GM21825 (cell line): Measurements from ENCODE around the gene CD209.
A peak's percentile ranks its signal among the peaks of the same experiment; 100 is the strongest.

Experiments
- ATAC-seq: cut with Tn5 transposase; IDR thresholded peaks from one replicate; pipeline ENCODE4 v1.9.1; 2021; ENCODE audit warnings: mild to moderate bottlenecking, moderate library complexity; ENCODE audit not compliant: unreplicated experiment

CD209 gene

DNA sequence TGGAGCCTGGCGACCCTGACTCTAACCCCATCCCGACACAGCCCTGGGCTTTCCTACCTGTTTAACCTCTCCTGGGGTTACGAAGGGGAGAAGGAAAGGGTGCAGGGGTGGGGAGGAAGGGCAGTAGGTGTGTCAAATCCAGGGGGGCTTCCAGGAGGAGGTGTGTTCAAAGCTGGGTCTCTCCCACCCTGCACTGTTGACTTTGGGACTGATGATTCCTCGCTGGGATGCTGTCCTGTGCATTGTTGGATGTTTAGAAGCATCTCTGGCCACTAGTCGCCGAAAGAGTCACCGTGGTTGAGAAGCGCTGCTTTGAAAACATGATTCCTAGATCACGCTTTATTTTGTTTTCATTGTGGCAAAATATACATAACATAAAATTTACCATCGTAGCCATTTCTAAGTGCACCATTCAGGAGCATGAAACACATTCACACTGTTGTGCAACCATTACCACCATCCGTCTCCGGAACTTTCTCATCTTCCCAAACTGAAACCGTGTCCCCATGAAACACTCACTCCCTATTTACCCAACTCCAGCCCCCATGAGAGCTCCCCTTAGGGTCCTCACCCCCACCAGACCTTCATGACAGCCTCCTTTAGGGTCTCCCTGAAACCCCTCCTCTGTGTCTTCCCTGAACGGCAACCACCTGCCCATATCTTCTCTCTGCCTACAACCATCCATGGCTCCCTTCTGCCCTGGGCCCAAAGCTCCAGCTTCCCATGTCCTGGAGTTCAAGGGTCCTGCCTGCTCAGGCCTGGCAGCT lies 41.0 kb downstream of the CD209 start:
- ATAC-seq: no peak

DNA sequence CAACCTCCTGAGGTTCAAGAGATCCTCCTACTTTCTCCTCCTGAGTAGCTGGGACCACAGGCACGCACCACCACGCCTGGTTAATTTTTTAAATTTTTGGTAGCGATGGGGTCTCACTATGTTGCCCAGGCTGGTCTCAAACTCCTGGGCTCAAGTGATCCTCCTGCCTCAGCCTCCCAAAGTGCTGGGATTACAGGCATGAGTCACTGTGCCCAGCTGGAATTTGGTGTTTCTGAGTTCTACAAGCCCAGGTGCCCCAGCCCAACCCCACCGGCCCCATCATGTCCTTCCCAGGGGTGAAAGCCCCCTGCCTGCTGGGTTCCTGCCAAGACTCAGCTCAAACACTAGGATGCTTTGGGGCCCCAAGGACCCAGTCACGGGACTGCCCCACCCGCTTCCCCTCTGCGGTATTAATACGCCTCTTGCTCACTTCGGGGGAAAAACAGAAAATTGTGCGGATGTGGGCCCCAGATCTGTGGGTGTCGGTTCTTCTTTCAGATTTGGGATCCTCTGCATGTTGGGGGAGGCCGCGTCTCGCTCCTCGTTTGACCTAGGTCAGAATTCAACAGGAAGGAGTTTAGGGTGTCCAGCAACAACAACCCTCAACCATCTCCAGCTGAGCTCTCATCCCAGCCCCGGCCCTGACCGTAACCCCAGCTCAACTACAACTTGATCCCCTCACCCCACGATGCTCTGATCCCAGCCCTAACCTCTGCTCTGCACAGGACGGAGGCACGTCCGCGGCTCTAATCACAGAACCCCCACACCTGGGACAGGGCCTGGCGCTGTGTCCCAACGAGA lies 41.7 kb downstream of the CD209 start:
- peak; percentile 47 for ATAC-seq

DNA sequence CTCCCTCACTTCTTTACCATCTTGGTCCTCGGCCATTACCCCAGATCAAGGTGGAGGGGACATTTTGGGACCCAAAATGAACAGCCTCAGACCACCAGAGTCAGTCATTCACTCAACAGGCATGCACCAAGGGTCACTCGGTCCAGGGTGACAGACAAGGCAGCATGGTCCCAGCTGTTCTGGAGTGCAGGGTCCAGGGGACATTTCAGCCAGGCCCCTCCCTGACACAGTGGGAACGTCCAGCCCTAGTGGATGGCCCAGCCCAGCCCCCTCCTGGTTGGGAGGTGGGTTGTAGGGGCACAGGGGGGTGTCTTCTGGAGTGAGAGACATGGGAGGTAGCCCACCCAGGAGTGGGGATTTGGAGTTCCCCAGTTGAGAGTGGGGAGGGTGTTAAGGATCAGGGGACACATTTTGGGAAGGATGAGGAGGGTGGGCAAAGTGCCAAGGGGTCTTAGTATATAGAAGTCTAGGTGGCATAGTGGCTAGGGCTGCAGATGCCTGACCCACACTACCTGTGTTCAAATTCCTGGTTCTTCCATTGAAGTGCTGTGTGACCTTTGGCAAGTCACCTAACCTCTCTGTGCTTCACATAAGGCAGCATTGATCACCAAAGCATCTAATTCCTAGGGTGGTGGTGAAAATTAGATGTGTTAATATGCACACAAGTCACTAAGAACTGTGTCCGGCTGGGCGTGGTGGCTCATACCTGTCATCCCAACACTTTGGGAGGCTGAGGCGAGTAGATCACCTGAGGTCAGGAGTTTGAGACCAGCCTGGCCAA lies 42.9 kb downstream of the CD209 start:
- ATAC-seq: no peak

DNA sequence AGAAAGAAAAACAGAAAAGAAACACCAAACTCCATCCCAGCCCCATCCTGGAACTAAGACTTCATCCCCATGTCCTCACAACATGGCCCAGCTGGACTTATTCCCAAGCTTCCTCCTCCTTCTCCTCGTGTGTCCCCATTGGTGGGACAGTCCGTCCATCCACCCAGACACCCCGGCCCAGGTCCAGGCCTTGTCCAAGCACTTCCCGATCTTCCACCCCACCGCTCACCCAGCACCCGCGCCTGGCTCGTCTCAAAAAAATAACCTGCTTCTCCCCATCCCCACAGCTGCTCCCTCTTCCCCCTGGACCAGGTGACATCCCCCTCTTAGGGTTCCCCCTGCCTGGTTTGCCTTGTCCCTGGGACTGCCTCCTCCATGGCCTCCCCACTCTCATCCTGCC lies 44.0 kb downstream of the CD209 start:
- ATAC-seq: no peak

DNA sequence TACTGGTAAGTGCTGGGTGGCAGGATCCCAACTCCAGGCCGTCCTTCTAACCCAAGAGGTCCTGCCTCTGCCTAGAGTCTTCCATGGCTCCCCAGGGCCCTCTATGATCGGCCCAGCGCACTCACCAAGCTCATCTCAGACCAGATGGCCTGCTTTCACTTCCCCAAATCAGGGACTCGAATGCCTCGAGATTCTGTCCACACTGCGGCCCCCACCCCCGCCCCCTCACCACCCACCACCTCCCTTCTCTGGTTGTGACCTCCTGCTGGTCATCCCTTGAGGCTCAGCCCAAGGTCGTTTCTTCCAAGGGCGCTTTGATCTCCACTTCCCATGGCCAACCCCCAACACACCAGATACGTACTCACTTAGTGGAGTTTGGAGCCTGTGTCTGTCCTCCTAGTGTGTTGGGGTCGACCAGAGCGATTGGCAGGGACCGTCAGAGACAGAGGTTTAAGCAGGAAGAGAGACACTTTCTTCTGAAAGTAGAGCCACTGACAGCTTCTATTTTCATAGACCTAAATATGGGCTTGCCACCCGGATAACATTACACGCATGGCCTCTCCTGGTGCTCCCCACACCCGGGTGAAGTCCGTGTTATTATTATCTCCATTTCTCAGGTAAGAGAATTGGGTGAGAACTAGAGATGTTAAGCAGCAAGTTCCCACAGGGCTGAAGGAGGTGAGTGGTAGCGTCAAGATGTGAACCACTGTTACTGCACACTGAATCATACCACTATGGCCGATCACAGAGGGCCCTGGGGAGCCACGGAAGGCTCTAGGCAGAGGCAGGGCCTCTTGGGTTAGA lies 45.5 kb downstream of the CD209 start, which contains the start of gene FCER2:
FCER2 (minus strand) TSS at position 478 of the 804 bp plus-strand sequence. CDS start 2,371 bp downstream, outside the sequence.
- ATAC-seq: peak; percentile 37

DNA sequence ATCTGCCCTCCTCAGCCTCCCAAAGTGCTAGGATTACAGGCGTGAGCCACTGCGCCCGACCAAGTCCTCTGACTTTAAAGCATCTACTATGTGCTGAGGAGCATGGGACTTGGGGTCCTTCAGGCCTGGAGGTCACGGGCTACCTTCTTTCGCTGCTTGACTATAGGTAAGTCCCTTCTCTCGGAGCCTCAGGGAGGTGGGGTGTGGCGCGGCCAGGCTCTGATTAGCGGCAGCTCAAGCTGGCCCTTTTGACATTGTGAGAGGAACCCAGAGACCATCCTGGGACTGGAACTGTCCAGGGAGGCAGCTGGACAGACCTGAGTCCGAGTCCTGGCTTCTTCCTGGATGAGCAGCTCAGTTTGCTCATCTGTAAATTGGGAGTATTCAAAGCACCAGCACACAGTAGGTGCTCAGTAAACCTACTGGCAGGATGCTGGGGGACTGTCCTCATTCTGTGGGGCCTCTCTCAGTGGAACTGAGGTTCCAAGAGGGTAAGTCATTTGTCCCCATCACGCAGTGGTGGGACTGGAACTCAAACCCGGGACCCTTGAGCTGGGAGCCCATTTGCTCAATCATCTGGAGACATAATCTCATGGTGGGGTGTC lies 46.2 kb downstream of the CD209 start:
- no peak for ATAC-seq

DNA sequence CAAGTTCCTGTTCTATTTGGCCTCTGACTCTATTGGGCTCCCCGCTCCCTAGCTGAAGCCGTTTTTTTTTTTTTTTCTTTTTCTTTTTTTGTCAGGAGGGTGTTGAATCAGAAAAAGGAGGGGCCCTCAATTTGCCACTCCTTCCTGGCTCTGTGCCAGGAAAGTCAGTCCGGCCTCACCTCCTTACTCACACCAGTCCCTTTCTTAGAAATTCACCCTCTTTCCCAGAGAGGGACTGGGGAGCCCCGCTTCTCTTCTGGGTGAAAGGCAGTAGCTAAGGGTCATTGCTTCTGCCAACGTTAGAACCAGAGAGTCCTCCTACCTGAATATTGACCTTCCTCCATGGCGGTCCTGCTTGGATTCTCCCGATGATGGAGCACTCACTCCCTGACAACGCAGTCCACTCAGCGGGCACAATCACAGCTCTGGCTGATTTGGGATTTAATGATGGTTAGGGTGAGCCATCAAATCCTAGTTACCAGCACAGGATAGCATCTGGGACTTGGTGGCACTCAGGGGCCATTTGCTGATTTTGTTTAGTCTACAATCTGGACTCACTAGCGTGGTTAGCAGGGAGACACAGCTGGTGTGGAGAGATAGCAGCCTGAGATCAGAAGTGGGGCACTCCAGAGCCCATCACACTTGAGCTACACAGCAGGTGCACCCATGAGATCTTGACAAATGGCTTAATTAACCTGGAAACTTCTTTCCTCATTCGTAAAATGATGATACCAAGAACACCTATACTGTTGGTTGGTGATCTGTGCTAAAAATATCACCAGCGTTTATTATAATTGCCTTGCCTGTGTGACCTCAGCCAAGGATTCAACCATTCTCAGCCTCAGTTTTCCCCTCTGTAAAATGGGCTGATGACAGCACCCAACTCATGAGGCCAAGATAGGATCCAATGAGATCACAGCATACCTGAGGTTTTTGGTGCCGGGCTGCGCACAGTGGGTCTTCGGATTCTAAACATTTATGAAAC lies 47.6 kb downstream of the CD209 start:
- ATAC-seq: no peak

DNA sequence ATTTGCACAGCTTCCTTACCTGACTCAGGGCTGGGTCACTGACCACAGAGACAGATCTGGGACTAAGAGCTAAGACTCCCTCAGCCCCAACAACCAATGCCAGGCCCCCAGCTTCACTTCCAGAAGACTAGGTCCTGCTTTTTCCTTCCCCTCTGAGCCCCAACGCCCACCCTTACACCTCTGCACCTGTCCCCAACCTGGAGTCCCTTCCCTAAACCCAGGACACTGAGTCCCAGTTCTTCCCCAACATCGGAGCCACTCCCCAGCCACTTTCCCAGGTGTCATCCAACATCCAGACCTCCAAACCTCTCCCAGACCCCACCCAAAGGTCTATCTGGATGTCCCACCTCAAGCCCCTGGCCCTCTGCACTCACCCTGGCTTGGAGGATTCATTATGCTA lies 48.3 kb downstream of the CD209 start:
- no peak for ATAC-seq

DNA sequence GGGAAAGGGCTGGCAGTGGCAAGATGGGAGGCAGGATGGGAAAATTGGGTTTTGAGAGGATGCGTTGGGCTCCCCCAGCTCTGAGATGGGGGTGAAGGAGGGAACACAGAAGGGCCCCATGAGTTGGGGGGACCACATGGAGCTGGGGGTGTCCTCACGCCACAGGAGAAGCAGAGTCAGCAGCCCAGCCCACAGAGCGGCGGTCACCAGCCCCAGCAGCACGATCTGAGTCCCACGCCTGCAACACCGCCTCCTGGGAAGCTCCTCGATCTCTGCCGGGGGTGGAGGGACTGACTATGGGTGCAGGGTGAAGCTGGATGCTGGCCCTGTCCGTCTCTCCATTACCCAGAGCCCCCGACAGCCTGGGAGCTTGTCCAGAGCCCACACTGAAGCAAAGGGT lies 48.8 kb downstream of the CD209 start:
- ATAC-seq: no peak

DNA sequence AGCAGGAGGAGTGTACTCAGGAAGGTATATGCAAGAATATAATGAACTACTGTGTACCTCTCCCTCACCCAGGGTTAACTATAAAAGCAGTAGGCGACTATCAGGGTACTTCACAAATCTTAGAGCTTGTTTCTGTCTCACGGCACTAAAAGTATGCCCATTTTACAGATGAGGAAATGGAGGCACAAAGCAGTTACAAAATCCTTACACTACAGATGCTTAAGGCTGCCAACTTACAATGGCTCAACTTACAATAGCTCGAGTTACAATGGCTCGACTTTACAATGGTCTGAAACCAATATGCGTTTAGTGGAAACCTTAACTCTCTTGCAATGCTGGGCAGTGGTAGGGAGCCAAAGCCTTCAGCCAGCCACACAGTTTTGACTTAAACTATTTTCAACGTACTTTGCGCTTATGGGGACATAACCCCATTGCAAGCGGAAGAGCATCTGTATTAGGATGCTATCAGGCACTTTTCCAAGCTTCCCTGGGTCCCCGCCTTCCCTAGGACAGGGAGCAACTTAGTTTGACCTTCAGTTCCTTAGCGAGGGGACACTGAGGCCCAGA lies 49.5 kb downstream of the CD209 start:
- no peak for ATAC-seq

DNA sequence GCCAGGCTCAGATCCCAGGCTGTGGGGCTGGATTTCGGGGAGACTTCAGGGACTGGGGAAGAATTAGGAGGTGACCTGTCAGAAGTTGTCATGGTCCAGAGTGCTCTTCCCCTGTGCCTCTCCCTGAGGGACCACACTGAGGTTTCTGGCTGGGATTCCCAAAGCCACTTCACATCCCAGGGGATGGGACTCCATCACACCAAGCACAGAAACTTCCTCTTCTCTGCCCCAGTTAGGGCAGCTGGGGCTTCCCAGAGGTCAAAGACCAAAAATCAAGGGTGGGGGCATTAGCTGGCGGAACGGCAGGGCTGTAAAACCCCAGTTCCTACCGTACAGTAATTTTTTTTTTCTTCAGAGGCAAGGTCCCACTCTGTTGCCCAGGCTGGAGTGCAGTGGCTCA lies 52.8 kb downstream of the CD209 start:
- no peak for ATAC-seq

DNA sequence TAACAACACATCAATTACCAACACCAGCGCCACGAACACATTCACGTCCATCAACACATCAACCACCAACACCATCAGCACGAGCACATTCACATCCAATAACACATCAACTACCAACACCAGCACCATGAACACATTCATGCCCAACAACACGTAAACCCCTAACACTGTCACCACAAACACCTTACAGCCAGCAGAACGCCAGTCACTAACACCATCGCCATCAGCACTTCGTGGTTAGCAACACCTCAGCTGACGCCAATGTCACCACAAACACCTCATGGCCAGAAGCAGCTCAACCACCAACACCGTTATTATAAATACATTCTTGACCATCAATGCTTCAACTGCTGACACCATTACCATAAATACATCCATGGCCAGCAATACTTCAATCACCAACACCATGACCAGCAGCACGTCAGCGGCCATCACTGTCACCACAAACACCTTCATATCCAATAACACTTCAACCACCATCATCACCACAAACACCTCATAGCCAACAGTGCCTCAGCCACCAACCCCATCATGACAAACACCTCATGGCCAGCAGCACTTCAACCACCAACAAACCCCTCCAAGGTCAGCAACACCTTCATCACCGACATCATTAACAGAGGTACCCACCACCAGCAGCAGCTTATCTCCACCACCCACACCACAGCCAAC lies 54.8 kb downstream of the CD209 start:
- ATAC-seq: no peak

DNA sequence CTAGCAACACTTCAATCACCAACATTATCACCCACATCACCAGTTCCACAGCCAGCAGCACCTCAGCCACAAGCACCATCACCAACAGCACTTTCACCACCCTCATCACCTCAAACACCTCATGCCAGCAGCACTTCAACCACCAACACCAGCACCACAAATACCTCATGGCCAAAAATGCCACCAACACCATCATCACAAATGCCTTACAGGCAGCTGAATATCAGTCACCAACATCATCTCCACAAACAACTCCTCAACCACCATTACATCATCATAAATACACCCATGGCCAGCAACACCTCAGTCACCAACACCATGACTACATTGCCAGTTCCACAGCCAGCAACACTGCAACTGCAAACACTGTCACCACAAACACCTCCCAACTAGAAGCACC lies 55.8 kb downstream of the CD209 start:
- ATAC-seq: no peak

DNA sequence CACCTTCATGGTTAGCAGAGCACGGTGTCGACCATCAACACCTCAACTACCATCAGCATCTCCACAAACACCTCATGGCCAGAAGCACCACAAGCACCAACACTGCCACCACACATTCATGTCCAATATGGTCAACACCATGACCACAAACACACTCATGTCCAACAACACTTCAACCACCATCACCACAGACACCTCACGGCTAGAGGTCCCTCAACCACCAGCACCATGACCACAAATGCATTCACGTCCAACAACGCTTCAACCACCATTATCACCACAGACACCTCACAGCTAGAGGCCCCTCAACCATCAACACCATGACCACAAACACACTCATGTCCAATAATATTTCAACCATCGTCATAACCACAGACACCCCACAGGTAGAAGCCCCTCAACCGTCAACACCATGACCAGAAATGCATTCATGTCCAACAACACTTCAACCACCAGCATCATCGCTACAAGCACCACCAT lies 56.5 kb downstream of the CD209 start:
- no peak for ATAC-seq
